ENCODE measurements around the gene IFNA13.
A peak's percentile ranks its signal among the peaks of the same experiment; 100 is the strongest.

The IFNA13 gene

DNA sequence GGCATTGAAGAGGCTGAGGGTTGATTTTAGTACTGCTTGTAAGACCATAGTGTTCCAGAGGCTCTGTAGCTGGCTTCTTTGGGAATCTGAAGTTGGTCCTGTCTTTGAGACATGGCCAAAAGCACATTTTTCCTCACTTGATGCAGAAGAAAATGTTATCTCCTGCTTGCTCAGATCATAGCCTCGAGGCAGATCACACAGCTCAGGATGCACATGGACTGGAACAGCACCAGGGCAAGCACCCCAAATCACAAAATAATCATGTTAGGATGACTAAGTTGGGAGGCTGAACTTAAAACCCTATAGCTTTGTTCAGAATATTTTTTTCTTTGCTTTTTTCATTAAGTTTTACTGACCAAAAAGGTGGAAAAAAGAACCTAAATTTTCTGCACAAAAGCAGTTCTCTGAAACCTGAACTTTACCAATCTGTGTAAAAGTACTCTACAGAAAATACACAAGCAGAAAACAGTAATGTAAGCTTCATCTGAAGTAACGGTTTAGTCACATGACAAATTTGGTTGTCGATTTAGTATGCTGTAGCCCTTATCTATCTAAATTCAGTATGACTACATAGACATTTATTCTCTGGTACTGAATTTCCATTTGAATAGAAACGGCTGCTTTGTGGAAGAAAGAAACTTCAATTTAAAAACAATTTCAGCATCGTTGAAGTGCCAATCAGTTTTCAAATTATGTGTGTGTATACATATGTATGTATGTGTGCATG is 36.0 kb downstream of the IFNA13 start:
- H2AK5ac ChIP-seq (ENCODE audit: low read depth, low read length) = no peak overlapping the region
- H2AFZ ChIP-seq (ENCODE audit: low read length) = no peak overlapping the region
- H3K14ac ChIP-seq (ENCODE audit: low read length) = no peak overlapping the region
- no peak overlapping the region for H3K4ac ChIP-seq (ENCODE audit: low read length)
- peaks cover 0 to 56% of the 10 kb centered on the region in 2 donors for H3K36me3 ChIP-seq (replicated peaks in 1 of 2; ENCODE audit: control insufficient read depth in 2 of 2, insufficient read depth in 2 of 2, low read length in 2 of 2)
- H3K9me3 ChIP-seq (replicated peaks in 1 of 2; ENCODE audit: control insufficient read depth in 2 of 2, insufficient read depth in 1 of 2, low read depth in 1 of 2, low read length in 2 of 2) = peaks cover 0 to 5% of the 10 kb centered on the region in 2 donors
- no peak overlapping the region for H3K9ac ChIP-seq (ENCODE audit: low read depth, low read length, poor library complexity)
- no CpG with 5 or more reads among the region's 5 CpGs for WGBS, 2 donors (ENCODE audit: extremely low coverage in 2 of 2, insufficient read length in 2 of 2, insufficient replicate concordance in 1 of 2)
- no peak overlapping the region for H3K23ac ChIP-seq (ENCODE audit: low read depth, low read length, poor library complexity)
- no peak overlapping the region for H3K4me3 ChIP-seq (ENCODE audit: low read length in 2 of 2)
- DNase-seq (ENCODE audit: low spot score) = no peak
- peaks cover 5% of the 10 kb centered on the region for H3K79me1 ChIP-seq (ENCODE audit: low read depth, low read length)
- no peak overlapping the region for H2BK120ac ChIP-seq (ENCODE audit: low read depth, low read length)
- H3K4me1 ChIP-seq (ENCODE audit: control insufficient read depth in 2 of 2, insufficient read depth in 1 of 2, low read depth in 1 of 2, low read length in 2 of 2) = peaks cover 6 to 16% of the 10 kb centered on the region in 2 donors
- no peaks in the 10 kb centered on the region for H3K27me3 ChIP-seq (ENCODE audit: control insufficient read depth in 3 of 3, insufficient read depth in 3 of 3, low read depth in 1 of 3, low read length in 3 of 3)
- no peak overlapping the region for H2BK12ac ChIP-seq (ENCODE audit: low read length)
- no peak overlapping the region for H4K8ac ChIP-seq (ENCODE audit: low read depth, low read length)
- H2BK15ac ChIP-seq (ENCODE audit: low read length) = no peak overlapping the region
- H3K18ac ChIP-seq (ENCODE audit: low read length) = no peak overlapping the region
- no peak overlapping the region for H2BK5ac ChIP-seq (ENCODE audit: low read length)
- no peak overlapping the region for H3K27ac ChIP-seq (replicated peaks; ENCODE audit: low read length)
- H3K4me2 ChIP-seq (ENCODE audit: insufficient read depth, low read length, poor library complexity, severe bottlenecking) = no peak overlapping the region
- H4K91ac ChIP-seq (ENCODE audit: low read depth, low read length, poor library complexity) = no peak overlapping the region

- no peak overlapping the region for H4K91ac ChIP-seq (ENCODE audit: low read depth, low read length, poor library complexity)
- peak; percentile 35 for DNase-seq (ENCODE audit: low spot score)
These were observed 41.2 kb downstream of the IFNA13 start for GRCh38 chr9:21326526-21327139.

DNA sequence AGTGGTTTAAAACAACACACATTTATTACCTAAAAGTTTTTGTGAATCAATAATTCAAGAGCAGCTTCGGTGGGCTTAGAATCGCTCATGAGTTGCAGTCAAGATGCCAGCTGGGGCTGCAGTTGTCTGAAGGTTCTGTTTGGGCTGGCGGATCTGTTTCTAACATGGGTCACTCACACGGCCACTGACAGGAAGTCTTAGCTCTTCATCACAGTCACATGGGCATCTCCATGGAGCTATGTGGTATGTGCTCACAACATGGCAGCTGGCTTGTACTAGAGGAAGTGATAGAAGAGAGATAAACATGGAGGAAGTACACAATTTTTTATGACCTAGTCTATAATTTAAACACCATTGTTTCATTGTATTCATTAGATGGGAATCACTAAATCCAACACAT is 43.8 kb downstream of the IFNA13 start:
- H3K36me3 ChIP-seq (replicated peaks in 1 of 2; ENCODE audit: control insufficient read depth in 2 of 2, insufficient read depth in 2 of 2, low read length in 2 of 2) = peaks cover 4 to 46% of the 10 kb centered on the region in 2 donors
- H3K4me2 ChIP-seq (ENCODE audit: insufficient read depth, low read length, poor library complexity, severe bottlenecking) = no peak overlapping the region
- no peak overlapping the region for H2BK5ac ChIP-seq (ENCODE audit: low read length)
- no peaks in the 10 kb centered on the region for H3K9me3 ChIP-seq (replicated peaks in 1 of 2; ENCODE audit: control insufficient read depth in 2 of 2, insufficient read depth in 1 of 2, low read depth in 1 of 2, low read length in 2 of 2)
- H4K91ac ChIP-seq (ENCODE audit: low read depth, low read length, poor library complexity) = no peak overlapping the region
- H3K9ac ChIP-seq (ENCODE audit: low read depth, low read length, poor library complexity) = no peak overlapping the region
- no peak overlapping the region for H3K4me3 ChIP-seq (ENCODE audit: low read length in 2 of 2)
- no peak overlapping the region for H3K4ac ChIP-seq (ENCODE audit: low read length)
- no peaks in the 10 kb centered on the region for H3K4me1 ChIP-seq (ENCODE audit: control insufficient read depth in 2 of 2, insufficient read depth in 1 of 2, low read depth in 1 of 2, low read length in 2 of 2)
- WGBS, 2 donors (ENCODE audit: extremely low coverage in 2 of 2, insufficient read length in 2 of 2, insufficient replicate concordance in 1 of 2) = no CpG with 5 or more reads among the region's 4 CpGs
- no peak for DNase-seq (ENCODE audit: low spot score)
- H3K27ac ChIP-seq (replicated peaks; ENCODE audit: low read length) = no peak overlapping the region
- H2AK5ac ChIP-seq (ENCODE audit: low read depth, low read length) = no peak overlapping the region
- H3K79me1 ChIP-seq (ENCODE audit: low read depth, low read length) = no peaks in the 10 kb centered on the region
- no peaks in the 10 kb centered on the region for H3K27me3 ChIP-seq (ENCODE audit: control insufficient read depth in 3 of 3, insufficient read depth in 3 of 3, low read depth in 1 of 3, low read length in 3 of 3)
- H2BK15ac ChIP-seq (ENCODE audit: low read length) = no peak overlapping the region
- no peak overlapping the region for H3K18ac ChIP-seq (ENCODE audit: low read length)
- H2BK12ac ChIP-seq (ENCODE audit: low read length) = no peak overlapping the region
- no peak overlapping the region for H3K23ac ChIP-seq (ENCODE audit: low read depth, low read length, poor library complexity)
- H2AFZ ChIP-seq (ENCODE audit: low read length) = no peak overlapping the region
- no peak overlapping the region for H4K8ac ChIP-seq (ENCODE audit: low read depth, low read length)
- no peak overlapping the region for H2BK120ac ChIP-seq (ENCODE audit: low read depth, low read length)
- H3K14ac ChIP-seq (ENCODE audit: low read length) = no peak overlapping the region

More at GRCh38 chr9:21326526-21327139, 41.2 kb downstream of the IFNA13 start:
- Histone ChIP-seq H3K4ac (ENCODE audit: low read length) (no peak overlapping the region), H3K9ac (ENCODE audit: low read depth, low read length, poor library complexity) (no peak overlapping the region), H2AFZ (ENCODE audit: low read length) (no peak overlapping the region), H2AK5ac (ENCODE audit: low read depth, low read length) (no peak overlapping the region), H2BK120ac (ENCODE audit: low read depth, low read length) (no peak overlapping the region), H3K27ac (replicated peaks; ENCODE audit: low read length) (no peak overlapping the region), H3K14ac (ENCODE audit: low read length) (no peak overlapping the region), H3K9me3 (replicated peaks in 1 of 2; ENCODE audit: control insufficient read depth in 2 of 2, insufficient read depth in 1 of 2, low read depth in 1 of 2, low read length in 2 of 2) (no peaks in the 10 kb centered on the region), H3K4me2 (ENCODE audit: insufficient read depth, low read length, poor library complexity, severe bottlenecking) (no peak overlapping the region), H2BK5ac (ENCODE audit: low read length) (no peak overlapping the region), H3K23ac (ENCODE audit: low read depth, low read length, poor library complexity) (no peak overlapping the region), H2BK15ac (ENCODE audit: low read length) (no peak overlapping the region), H3K4me3 (ENCODE audit: low read length in 2 of 2) (no peak overlapping the region), H3K4me1 (ENCODE audit: control insufficient read depth in 2 of 2, insufficient read depth in 1 of 2, low read depth in 1 of 2, low read length in 2 of 2) (peaks cover 0 to 2% of the 10 kb centered on the region in 2 donors), H4K8ac (ENCODE audit: low read depth, low read length) (no peak overlapping the region), H3K18ac (ENCODE audit: low read length) (no peak overlapping the region), H3K27me3 (ENCODE audit: control insufficient read depth in 3 of 3, insufficient read depth in 3 of 3, low read depth in 1 of 3, low read length in 3 of 3) (no peaks in the 10 kb centered on the region), H3K79me1 (ENCODE audit: low read depth, low read length) (no peaks in the 10 kb centered on the region), H2BK12ac (ENCODE audit: low read length) (no peak overlapping the region), H3K36me3 (replicated peaks in 1 of 2; ENCODE audit: control insufficient read depth in 2 of 2, insufficient read depth in 2 of 2, low read length in 2 of 2) (peaks cover 4 to 66% of the 10 kb centered on the region in 2 donors)
- WGBS, 2 donors (ENCODE audit: extremely low coverage in 2 of 2, insufficient read length in 2 of 2, insufficient replicate concordance in 1 of 2) = no CpG with 5 or more reads among the region's 2 CpGs

- no CpG with 5 or more reads among the region's 5 CpGs for WGBS, 2 donors (ENCODE audit: extremely low coverage in 2 of 2, insufficient read length in 2 of 2, insufficient replicate concordance in 1 of 2)
- H3K4me2 ChIP-seq (ENCODE audit: insufficient read depth, low read length, poor library complexity, severe bottlenecking) = no peak overlapping the region
- no peak overlapping the region for H4K8ac ChIP-seq (ENCODE audit: low read depth, low read length)
- H3K9me3 ChIP-seq (replicated peaks in 1 of 2; ENCODE audit: control insufficient read depth in 2 of 2, insufficient read depth in 1 of 2, low read depth in 1 of 2, low read length in 2 of 2) = no peaks in the 10 kb centered on the region
- no peak overlapping the region for H3K4ac ChIP-seq (ENCODE audit: low read length)
- no peak overlapping the region for H2AFZ ChIP-seq (ENCODE audit: low read length)
- H3K23ac ChIP-seq (ENCODE audit: low read depth, low read length, poor library complexity) = no peak overlapping the region
- H2BK12ac ChIP-seq (ENCODE audit: low read length) = no peak overlapping the region
- H4K91ac ChIP-seq (ENCODE audit: low read depth, low read length, poor library complexity) = no peak overlapping the region
- H3K27me3 ChIP-seq (ENCODE audit: control insufficient read depth in 3 of 3, insufficient read depth in 3 of 3, low read depth in 1 of 3, low read length in 3 of 3) = no peaks in the 10 kb centered on the region
- no peak overlapping the region for H3K9ac ChIP-seq (ENCODE audit: low read depth, low read length, poor library complexity)
- H3K79me1 ChIP-seq (ENCODE audit: low read depth, low read length) = no peaks in the 10 kb centered on the region
- peaks cover 0 to 4% of the 10 kb centered on the region in 2 donors for H3K4me1 ChIP-seq (ENCODE audit: control insufficient read depth in 2 of 2, insufficient read depth in 1 of 2, low read depth in 1 of 2, low read length in 2 of 2)
- no peak overlapping the region for H2BK120ac ChIP-seq (ENCODE audit: low read depth, low read length)
- H2BK5ac ChIP-seq (ENCODE audit: low read length) = no peak overlapping the region
- H3K36me3 ChIP-seq (replicated peaks in 1 of 2; ENCODE audit: control insufficient read depth in 2 of 2, insufficient read depth in 2 of 2, low read length in 2 of 2) = peaks cover 4 to 39% of the 10 kb centered on the region in 2 donors
- no peak overlapping the region for H2BK15ac ChIP-seq (ENCODE audit: low read length)
- no peak overlapping the region for H2AK5ac ChIP-seq (ENCODE audit: low read depth, low read length)
- H3K18ac ChIP-seq (ENCODE audit: low read length) = no peak overlapping the region
- H3K27ac ChIP-seq (replicated peaks; ENCODE audit: low read length) = no peak overlapping the region
- DNase-seq (ENCODE audit: low spot score) = no peak
- no peak overlapping the region for H3K4me3 ChIP-seq (ENCODE audit: low read length in 2 of 2)
- H3K14ac ChIP-seq (ENCODE audit: low read length) = no peak overlapping the region
These were observed 44.9 kb downstream of the IFNA13 start for GRCh38 chr9:21322911-21323461.
